LNCAP (cell line): ENCODE results near the gene ZFP57.

Experiments used
- CTCF ChIP-seq: fragments of 450-650 bp; IDR thresholded peaks from 2 replicates; pipeline ENCODE4 v1.5.1; 2017; ENCODE audit warnings: mild to moderate bottlenecking

Gene ZFP57

GRCh38 chr6:29671026-29671425 is 9.9 kb downstream of the ZFP57 start:
- no peak for TF ChIP-seq CTCF

GRCh38 chr6:29667158-29667557 is 13.8 kb downstream of the ZFP57 start:
- no peak for TF ChIP-seq CTCF

- TF ChIP-seq CTCF: no peak
Observed at GRCh38 chr6:29666826-29667130, 14.2 kb downstream of the ZFP57 start.

- no peak for TF ChIP-seq CTCF
Observed at GRCh38 chr6:29665942-29666825, 14.8 kb downstream of the ZFP57 start.

- no peak for TF ChIP-seq CTCF
Observed at GRCh38 chr6:29663300-29664042, 17.5 kb downstream of the ZFP57 start.

GRCh38 chr6:29661071-29661470 is 19.9 kb downstream of the ZFP57 start:
- TF ChIP-seq CTCF: no peak

- TF ChIP-seq CTCF: no peak
Observed at GRCh38 chr6:29656798-29657197, 24.2 kb downstream of the ZFP57 start, which contains the start of gene MOG. TSS of gene MOG (plus strand) at chr6:29657092. CDS start at chr6:29657210, 118 bp downstream.
